ENCODE measurements around the gene SEL1L2. TPM values are rescaled to one million over a fixed set of nuclear protein-coding genes. Genes with fewer than 3 reads are reported as not detected.

SEL1L2 gene
- total and polyA plus RNA-seq, 7 donors, result 0.36 to 1.5 (median 0.80) TPM

- DNase-seq, result no peak
- H3K27ac ChIP-seq, result no peak overlapping the region
- no peaks in the 10 kb centered on the region for H3K36me3 ChIP-seq (ENCODE audit: insufficient read depth in 1 of 2, low read depth in 1 of 2)
- WGBS, 3 donors, result 78 to 91% (median 84%) methylated on average over 1 of the region's 1 CpG
- no peaks in the 10 kb centered on the region for H3K27me3 ChIP-seq (ENCODE audit: insufficient read depth in 3 of 3, low read length in 2 of 3)
- H3K9me3 ChIP-seq, result no peaks in the 10 kb centered on the region
- no peak overlapping the region for H3K4me3 ChIP-seq
- ATAC-seq, result no peak
- intact Hi-C loops (cut with DNase I), result no loop called here
- H3K4me1 ChIP-seq, result no peaks in the 10 kb centered on the region
- TF ChIP-seq, protein P1, sequence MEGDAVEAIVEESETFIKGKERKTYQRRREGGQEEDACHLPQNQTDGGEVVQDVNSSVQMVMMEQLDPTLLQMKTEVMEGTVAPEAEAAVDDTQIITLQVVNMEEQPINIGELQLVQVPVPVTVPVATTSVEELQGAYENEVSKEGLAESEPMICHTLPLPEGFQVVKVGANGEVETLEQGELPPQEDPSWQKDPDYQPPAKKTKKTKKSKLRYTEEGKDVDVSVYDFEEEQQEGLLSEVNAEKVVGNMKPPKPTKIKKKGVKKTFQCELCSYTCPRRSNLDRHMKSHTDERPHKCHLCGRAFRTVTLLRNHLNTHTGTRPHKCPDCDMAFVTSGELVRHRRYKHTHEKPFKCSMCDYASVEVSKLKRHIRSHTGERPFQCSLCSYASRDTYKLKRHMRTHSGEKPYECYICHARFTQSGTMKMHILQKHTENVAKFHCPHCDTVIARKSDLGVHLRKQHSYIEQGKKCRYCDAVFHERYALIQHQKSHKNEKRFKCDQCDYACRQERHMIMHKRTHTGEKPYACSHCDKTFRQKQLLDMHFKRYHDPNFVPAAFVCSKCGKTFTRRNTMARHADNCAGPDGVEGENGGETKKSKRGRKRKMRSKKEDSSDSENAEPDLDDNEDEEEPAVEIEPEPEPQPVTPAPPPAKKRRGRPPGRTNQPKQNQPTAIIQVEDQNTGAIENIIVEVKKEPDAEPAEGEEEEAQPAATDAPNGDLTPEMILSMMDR (IDR thresholded peaks at IDR 0.05), result no peak
Observed at GRCh38 chr20:13913131-13913530, 77.3 kb downstream of the SEL1L2 start.

DNA sequence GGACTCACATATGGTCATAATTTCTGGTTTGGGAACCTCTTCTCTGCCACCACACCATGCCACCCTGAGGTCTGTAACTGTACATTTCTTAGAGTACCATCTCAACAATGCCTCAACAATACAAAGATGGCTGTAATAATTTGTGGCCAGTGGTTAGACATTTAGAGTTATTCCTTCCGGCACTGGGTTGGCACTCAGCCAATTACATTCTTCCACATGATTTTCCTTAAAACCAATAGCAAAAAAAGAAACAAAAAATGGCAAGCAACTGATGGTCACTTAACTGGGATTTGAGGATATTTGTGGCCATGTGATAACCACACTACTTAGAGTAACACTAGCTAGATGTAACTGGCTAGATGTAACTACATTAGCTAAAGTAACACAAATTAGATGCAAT is 79.9 kb downstream of the SEL1L2 start:
- 38 to 76% (median 63%) methylated on average over 1 of the region's 1 CpG for WGBS, 3 donors
- Histone ChIP-seq H3K9me3 (no peaks in the 10 kb centered on the region), H3K36me3 (ENCODE audit: insufficient read depth in 1 of 2, low read depth in 1 of 2) (no peaks in the 10 kb centered on the region), H3K27ac (no peak overlapping the region), H3K4me1 (no peaks in the 10 kb centered on the region), H3K4me3 (no peak overlapping the region), H3K27me3 (ENCODE audit: insufficient read depth in 3 of 3, low read length in 2 of 3) (no peaks in the 10 kb centered on the region)
- DNase-seq, result no peak
- intact Hi-C loops (cut with DNase I), result no loop called here
- ATAC-seq, result no peak
- TF ChIP-seq, protein P1 (IDR thresholded peaks at IDR 0.05), result no peak

- DNase-seq (no peak), ATAC-seq (no peak)
- WGBS, 3 donors, result 78 to 84% (median 78%) methylated on average over 4 of the region's 4 CpGs
- Histone ChIP-seq H3K4me1 (no peaks in the 10 kb centered on the region), H3K4me3 (no peak overlapping the region), H3K27me3 (ENCODE audit: insufficient read depth in 3 of 3, low read length in 2 of 3) (peaks cover 0 to 2% (median 0%) of the 10 kb centered on the region in 3 donors), H3K27ac (no peak overlapping the region), H3K9me3 (no peaks in the 10 kb centered on the region), H3K36me3 (ENCODE audit: insufficient read depth in 1 of 2, low read depth in 1 of 2) (no peaks in the 10 kb centered on the region)
- TF ChIP-seq, protein P1 (IDR thresholded peaks at IDR 0.05), result no peak
- intact Hi-C loops (cut with DNase I), result no loop called here
Observed at GRCh38 chr20:13909067-13909466, 81.3 kb downstream of the SEL1L2 start.

DNA sequence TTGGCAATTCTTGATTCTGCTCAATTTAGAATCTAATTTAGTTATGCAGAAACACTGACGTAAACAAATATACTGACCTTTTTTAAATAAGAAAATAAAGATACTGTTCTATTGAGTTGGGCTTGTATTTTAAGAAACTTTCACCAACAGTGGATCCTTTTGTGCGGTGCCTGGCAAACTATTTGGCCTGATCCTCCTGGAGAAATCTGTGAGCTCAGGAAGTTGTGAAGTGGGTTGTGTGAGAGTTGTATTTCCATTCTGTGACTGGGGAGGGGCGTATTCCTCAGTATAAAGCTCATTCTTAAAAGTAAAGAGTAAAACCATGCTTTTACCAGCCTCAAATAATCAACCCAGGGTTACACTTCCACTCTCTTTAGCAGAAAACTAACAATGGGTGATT is 85.6 kb downstream of the SEL1L2 start:
- ATAC-seq, result no peak
- peaks cover 0 to 2% (median 0%) of the 10 kb centered on the region in 3 donors for H3K27me3 ChIP-seq (ENCODE audit: insufficient read depth in 3 of 3, low read length in 2 of 3)
- 82 to 87% (median 84%) methylated on average over 3 of the region's 3 CpGs for WGBS, 3 donors
- no peak for DNase-seq
- H3K4me1 ChIP-seq, result no peaks in the 10 kb centered on the region
- intact Hi-C loops (cut with DNase I), result no loop called here
- H3K27ac ChIP-seq, result no peak overlapping the region
- no peaks in the 10 kb centered on the region for H3K36me3 ChIP-seq (ENCODE audit: insufficient read depth in 1 of 2, low read depth in 1 of 2)
- no peaks in the 10 kb centered on the region for H3K9me3 ChIP-seq
- TF ChIP-seq, protein P1 (IDR thresholded peaks at IDR 0.05), result no peak
- no peak overlapping the region for H3K4me3 ChIP-seq

- no peak for ATAC-seq
- no peak overlapping the region for H3K27ac ChIP-seq
- H3K4me3 ChIP-seq, result no peak overlapping the region
- H3K27me3 ChIP-seq (ENCODE audit: insufficient read depth in 3 of 3, low read length in 2 of 3), result peaks cover 0 to 2% (median 0%) of the 10 kb centered on the region in 3 donors
- no peaks in the 10 kb centered on the region for H3K36me3 ChIP-seq (ENCODE audit: insufficient read depth in 1 of 2, low read depth in 1 of 2)
- TF ChIP-seq, protein P1 (IDR thresholded peaks at IDR 0.05), result no peak
- no peaks in the 10 kb centered on the region for H3K9me3 ChIP-seq
- no peaks in the 10 kb centered on the region for H3K4me1 ChIP-seq
- DNase-seq, result no peak
- intact Hi-C loops (cut with DNase I), result no loop called here
- 62 to 67% (median 66%) methylated on average over 10 of the region's 10 CpGs for WGBS, 3 donors
Observed at GRCh38 chr20:13900496-13900895, 89.9 kb downstream of the SEL1L2 start.

Data from psoas muscle (tissue), 8 donors.